Neural progenitor cell (in vitro differentiated cells): ENCODE measurements around the gene CDH26.

ENCODE experiments used
- EZH2 ChIP-seq: fragments of 200-600 bp; sonication (generic); IDR thresholded peaks from 2 replicates; pipeline ENCODE4 v1.6.1; 2017; ENCODE audit warnings: antibody characterized with exemption, mild to moderate bottlenecking, moderate library complexity
- TF ChIP-seq, protein P1 (sequence below): fragments of 200-600 bp; sonication (generic); IDR thresholded peaks from 2 replicates; pipeline ENCODE4 v1.5.1; 2017; ENCODE audit warnings: antibody characterized with exemption, mild to moderate bottlenecking

DNA sequence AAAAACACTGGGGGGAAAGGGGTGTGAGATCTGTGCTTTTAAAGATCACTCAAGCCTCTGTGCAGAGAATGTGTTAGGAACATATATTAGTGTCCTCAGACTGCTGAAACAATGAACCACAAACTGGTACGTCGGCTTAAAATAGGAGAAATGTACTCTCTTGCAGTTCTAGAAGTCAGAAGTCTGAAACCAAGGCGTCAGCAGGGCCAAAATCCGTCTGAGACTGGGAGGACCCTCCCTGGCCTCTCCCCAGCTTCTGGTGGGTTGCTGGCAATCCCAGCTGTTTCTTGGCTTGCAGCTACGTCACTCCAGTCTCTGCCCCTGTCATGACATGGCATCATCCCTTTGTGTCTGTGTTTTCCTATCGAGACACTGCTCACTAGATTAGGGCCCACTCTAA is 3.9 kb downstream of the CDH26 start:
- TF ChIP-seq, protein P1, sequence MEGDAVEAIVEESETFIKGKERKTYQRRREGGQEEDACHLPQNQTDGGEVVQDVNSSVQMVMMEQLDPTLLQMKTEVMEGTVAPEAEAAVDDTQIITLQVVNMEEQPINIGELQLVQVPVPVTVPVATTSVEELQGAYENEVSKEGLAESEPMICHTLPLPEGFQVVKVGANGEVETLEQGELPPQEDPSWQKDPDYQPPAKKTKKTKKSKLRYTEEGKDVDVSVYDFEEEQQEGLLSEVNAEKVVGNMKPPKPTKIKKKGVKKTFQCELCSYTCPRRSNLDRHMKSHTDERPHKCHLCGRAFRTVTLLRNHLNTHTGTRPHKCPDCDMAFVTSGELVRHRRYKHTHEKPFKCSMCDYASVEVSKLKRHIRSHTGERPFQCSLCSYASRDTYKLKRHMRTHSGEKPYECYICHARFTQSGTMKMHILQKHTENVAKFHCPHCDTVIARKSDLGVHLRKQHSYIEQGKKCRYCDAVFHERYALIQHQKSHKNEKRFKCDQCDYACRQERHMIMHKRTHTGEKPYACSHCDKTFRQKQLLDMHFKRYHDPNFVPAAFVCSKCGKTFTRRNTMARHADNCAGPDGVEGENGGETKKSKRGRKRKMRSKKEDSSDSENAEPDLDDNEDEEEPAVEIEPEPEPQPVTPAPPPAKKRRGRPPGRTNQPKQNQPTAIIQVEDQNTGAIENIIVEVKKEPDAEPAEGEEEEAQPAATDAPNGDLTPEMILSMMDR, result no peak
- no peak for TF ChIP-seq EZH2
